HFF-Myc (cell line): ENCODE data around the gene MAP7.

ENCODE experiments used
- DNase-seq: peaks from one replicate; pipeline ENCODE4 v3.0.0-alpha.2; 2011; ENCODE audit warnings: low read depth; ENCODE audit errors: extremely low read depth
- H3K4me3 ChIP-seq: replicated peaks from 2 replicates; pipeline ENCODE4 v1.5.1; 2011; ENCODE audit warnings: low read depth, mild to moderate bottlenecking, control low read depth, low read length
- TF ChIP-seq, protein P1 (sequence below): IDR thresholded peaks from 2 replicates; pipeline ENCODE4 v1.5.1; 2012; ENCODE audit warnings: mild to moderate bottlenecking, low read depth, low read length, control low read depth; ENCODE audit errors: missing control alignments

Gene MAP7

DNA sequence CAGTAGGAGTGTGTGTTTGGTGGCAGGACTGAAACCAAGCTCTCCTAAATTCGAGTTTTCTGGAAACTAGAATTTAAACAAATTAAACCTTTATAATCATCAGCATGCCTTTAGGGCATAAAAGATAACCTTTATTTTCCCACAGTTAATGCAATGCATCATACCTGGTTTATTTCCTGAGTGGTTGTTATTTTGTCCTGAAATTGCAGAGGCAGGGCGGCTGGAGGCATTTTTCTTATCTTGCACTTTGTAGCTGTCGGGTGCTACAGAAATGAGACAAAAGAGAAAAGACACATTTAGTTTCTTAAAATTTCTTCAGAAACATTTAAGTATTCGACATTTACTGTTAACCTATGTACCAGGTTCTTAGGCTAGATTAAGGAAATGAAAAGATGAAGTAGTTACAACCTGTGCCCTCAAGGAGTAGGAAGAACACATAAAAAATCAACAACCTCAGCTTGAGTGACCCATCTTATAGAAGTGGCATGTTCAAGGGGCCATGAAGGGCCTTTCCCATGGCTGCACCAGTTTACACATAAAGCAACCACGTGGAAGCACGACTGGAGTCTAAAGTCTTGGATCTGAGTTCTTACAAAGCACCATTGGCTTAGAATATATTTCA is 128.6 kb downstream of the MAP7 start:
- DNase-seq: no peak
- H3K4me3 ChIP-seq: no peak overlapping the region
- TF ChIP-seq, protein P1, sequence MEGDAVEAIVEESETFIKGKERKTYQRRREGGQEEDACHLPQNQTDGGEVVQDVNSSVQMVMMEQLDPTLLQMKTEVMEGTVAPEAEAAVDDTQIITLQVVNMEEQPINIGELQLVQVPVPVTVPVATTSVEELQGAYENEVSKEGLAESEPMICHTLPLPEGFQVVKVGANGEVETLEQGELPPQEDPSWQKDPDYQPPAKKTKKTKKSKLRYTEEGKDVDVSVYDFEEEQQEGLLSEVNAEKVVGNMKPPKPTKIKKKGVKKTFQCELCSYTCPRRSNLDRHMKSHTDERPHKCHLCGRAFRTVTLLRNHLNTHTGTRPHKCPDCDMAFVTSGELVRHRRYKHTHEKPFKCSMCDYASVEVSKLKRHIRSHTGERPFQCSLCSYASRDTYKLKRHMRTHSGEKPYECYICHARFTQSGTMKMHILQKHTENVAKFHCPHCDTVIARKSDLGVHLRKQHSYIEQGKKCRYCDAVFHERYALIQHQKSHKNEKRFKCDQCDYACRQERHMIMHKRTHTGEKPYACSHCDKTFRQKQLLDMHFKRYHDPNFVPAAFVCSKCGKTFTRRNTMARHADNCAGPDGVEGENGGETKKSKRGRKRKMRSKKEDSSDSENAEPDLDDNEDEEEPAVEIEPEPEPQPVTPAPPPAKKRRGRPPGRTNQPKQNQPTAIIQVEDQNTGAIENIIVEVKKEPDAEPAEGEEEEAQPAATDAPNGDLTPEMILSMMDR: no peak

GRCh38 chr6:136420853-136421252 is 129.4 kb downstream of the MAP7 start:
- no peak overlapping the region for H3K4me3 ChIP-seq
- DNase-seq: no peak
- TF ChIP-seq, protein P1: no peak

DNA sequence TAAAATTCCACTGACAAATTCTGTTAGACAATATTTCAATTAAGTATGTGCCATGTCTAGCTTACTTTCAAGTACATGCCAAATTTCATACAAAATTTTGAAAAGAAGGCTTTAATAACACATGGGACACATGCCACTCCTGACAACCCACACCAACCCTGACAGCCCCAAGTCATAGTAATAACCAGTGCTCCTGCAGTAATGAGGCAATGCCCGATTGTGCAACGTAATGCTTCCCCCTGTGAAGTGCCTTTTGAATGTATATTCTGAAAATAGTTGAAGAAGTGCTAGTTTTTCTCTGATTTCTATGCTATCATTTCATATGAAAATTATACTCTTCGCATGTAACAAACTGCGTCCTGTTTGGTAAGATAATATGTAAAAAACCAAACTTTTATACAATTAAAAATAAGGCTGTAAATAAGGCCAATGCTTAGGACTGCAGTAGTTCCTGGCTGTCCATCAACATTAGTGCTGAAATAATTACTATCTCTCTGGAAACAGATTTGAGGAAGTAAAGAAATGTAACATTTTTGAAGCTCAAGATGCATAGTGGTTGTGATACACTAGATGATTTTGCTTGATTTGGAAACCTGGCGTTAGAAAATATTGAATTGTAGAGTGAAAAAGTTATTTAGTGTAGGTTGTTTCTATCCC is 134.7 kb downstream of the MAP7 start:
- no peak overlapping the region for H3K4me3 ChIP-seq
- no peak for DNase-seq
- TF ChIP-seq, protein P1: no peak

DNA sequence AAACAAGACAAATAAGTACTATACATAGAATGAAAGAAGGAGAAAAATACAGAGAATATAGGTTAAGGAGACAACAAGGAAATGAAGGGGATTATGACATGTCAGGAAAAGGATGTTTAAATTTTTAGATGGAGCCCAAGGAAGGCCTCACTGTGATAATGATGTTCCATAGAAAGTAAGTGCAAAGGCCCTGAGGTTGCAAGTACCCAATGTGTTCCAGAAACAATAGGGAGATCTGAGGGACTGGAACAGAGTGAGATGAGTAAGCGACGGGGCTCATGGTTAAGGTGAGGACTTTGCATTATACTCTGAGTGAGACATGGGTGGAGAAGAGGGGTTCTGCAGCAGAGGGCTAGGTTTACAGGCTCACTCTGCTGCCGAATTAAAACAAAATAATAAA is 137.8 kb downstream of the MAP7 start:
- DNase-seq: no peak
- no peak overlapping the region for H3K4me3 ChIP-seq
- TF ChIP-seq, protein P1: no peak

GRCh38 chr6:136411453-136412354 is 138.5 kb downstream of the MAP7 start:
- no peak overlapping the region for H3K4me3 ChIP-seq
- TF ChIP-seq, protein P1: no peak
- no peak for DNase-seq

DNA sequence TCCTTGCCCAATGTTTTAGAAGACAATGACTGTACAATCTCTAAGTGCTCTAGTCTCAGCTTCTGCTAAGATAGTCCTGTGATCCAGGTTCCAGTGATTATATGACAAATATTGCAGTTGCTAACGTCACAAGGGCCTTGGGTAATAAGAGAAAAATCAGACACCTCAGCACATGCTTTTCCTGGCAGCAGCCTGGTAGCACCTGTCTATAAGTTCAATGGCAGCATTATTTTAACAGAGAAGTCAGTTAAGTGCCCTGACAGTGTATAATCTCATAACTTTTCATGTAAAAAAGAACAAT is 139.2 kb downstream of the MAP7 start:
- no peak overlapping the region for H3K4me3 ChIP-seq
- DNase-seq: no peak
- TF ChIP-seq, protein P1: no peak
